Liver (tissue), 9 donors: ENCODE data around the gene LRRC23. TPM values are rescaled to one million over a fixed set of nuclear protein-coding genes. Genes with fewer than 3 reads are reported as not detected.

Experiments used
- DNase-seq: peaks from one replicate; pipeline ENCODE4 v3.0.0-alpha.2; 2017; ENCODE audit warnings: low spot score
- H3K27ac ChIP-seq, 2 donors: one replicate each; pipeline ENCODE4 v1.7.0; 2013; ENCODE audit warnings: inconsistent platforms in 2 of 2, low read length in 2 of 2, control low read depth in 1 of 2, low read depth in 1 of 2, mild to moderate bottlenecking in 1 of 2
- H3K27me3 ChIP-seq, 4 donors: one replicate each; pipeline versions ENCODE4 v1.6.1 to v1.7.0; 2013; ENCODE audit warnings: low read length in 3 of 4, inconsistent platforms in 1 of 4, mild to moderate bottlenecking in 1 of 4, moderate library complexity in 1 of 4; ENCODE audit not compliant: control insufficient read depth in 4 of 4, insufficient read depth in 4 of 4
- H3K36me3 ChIP-seq, 4 donors: one replicate each; pipeline versions ENCODE4 v1.6.1 to v1.7.0; 2013; ENCODE audit warnings: low read length in 3 of 4, mild to moderate bottlenecking in 3 of 4, low read depth in 1 of 4, moderate library complexity in 1 of 4; ENCODE audit not compliant: control insufficient read depth in 4 of 4, insufficient read depth in 3 of 4
- H3K4me1 ChIP-seq, 4 donors: one replicate each; pipeline versions ENCODE4 v1.6.1 to v1.7.0; 2013; ENCODE audit warnings: low read length in 3 of 4, mild to moderate bottlenecking in 3 of 4, moderate library complexity in 1 of 4; ENCODE audit not compliant: control insufficient read depth in 4 of 4, insufficient read depth in 4 of 4
- H3K4me3 ChIP-seq, 3 donors: one replicate each; pipeline versions ENCODE4 v1.6.1 to v1.7.0; 2013; ENCODE audit warnings: low read length in 3 of 3, control low read depth in 1 of 3, low read depth in 1 of 3, mild to moderate bottlenecking in 1 of 3
- H3K9ac ChIP-seq, 2 donors: one replicate each; pipeline ENCODE4 v1.7.0; 2013; ENCODE audit warnings: low read length in 2 of 2, mild to moderate bottlenecking in 2 of 2, moderate library complexity in 2 of 2, control low read depth in 1 of 2, low read depth in 1 of 2
- H3K9me3 ChIP-seq, 4 donors: one replicate each; pipeline versions ENCODE4 v1.6.1 to v1.7.0; 2013; ENCODE audit warnings: low read length in 3 of 4; ENCODE audit not compliant: control insufficient read depth in 4 of 4
- EGR1 ChIP-seq, 2 donors: IDR thresholded peaks; 2 replicates each; pipeline ENCODE4 v1.6.1; 2016 to 2018; ENCODE audit warnings: antibody characterized with exemption in 2 of 2, low read depth in 2 of 2
- FOXA1 ChIP-seq: IDR thresholded peaks from 2 replicates; pipeline ENCODE4 v1.6.1; 2016; ENCODE audit warnings: antibody characterized with exemption
- FOXA2 ChIP-seq: IDR thresholded peaks from 2 replicates; pipeline ENCODE4 v1.6.1; 2016; ENCODE audit warnings: antibody characterized with exemption
- HNF4A ChIP-seq, 2 donors: conservative IDR thresholded peaks; 2 replicates each; pipeline ENCODE4 v1.6.1; 2016; ENCODE audit warnings: antibody characterized with exemption in 2 of 2, mild to moderate bottlenecking in 2 of 2
- HNF4G ChIP-seq: IDR thresholded peaks from 2 replicates; pipeline ENCODE4 v1.6.1; 2016; ENCODE audit warnings: antibody characterized with exemption
- JUND ChIP-seq, 2 donors: IDR thresholded peaks; 2 replicates each; pipeline ENCODE4 v1.6.1; 2016; ENCODE audit warnings: antibody characterized with exemption in 2 of 2
- NR2F2 ChIP-seq: IDR thresholded peaks from 2 replicates; pipeline ENCODE4 v1.6.1; 2016; ENCODE audit warnings: antibody characterized with exemption
- RAD21 ChIP-seq, 2 donors: IDR thresholded peaks; 2 replicates each; pipeline ENCODE4 v1.6.1; 2016; ENCODE audit warnings: antibody characterized with exemption in 2 of 2, mild to moderate bottlenecking in 2 of 2
- RXRA ChIP-seq, 2 donors: IDR thresholded peaks; 2 replicates each; pipeline ENCODE4 v1.6.1; 2017 to 2018; ENCODE audit warnings: antibody characterized with exemption in 2 of 2, mild to moderate bottlenecking in 1 of 2
- SP1 ChIP-seq: IDR thresholded peaks from 2 replicates; pipeline ENCODE4 v1.6.1; 2018; ENCODE audit warnings: antibody characterized with exemption, mild to moderate bottlenecking
- TAF1 ChIP-seq: conservative IDR thresholded peaks from 2 replicates; pipeline ENCODE4 v1.6.1; 2016; ENCODE audit warnings: antibody characterized with exemption, mild to moderate bottlenecking
- YY1 ChIP-seq: IDR thresholded peaks from 2 replicates; pipeline ENCODE4 v1.6.1; 2016; ENCODE audit warnings: antibody characterized with exemption, mild to moderate bottlenecking
- WGBS: extraction: QIAGEN DNeasy Blood & Tissue Kit; methylation state at CpG from one replicate; pipeline ENCODE4 v1.1.7; 2013; 5-methylcytosine and 5-hydroxymethylcytosine counted together
- polyA plus RNA-seq, 2 donors: library from polyadenylated mRNA; stranded (reverse) in 1 of 2; unstranded in 1 of 2; fragments of 200-250 nt in 1 of 2; fragments of >200 nt in 1 of 2; fragmentation: Nextera tagmentation in 1 of 2; extraction: Ambion mirVana in 1 of 2; gene quantifications; one replicate each; pipeline versions ENCODE4 v1.2.1 to v1.2.3, GENCODE V29; 2013 to 2015
- total RNA-seq, 2 donors: library from RNA; depleted of rRNA; stranded (reverse); fragments of >200 nt; gene quantifications; one replicate each; pipeline ENCODE4 v1.2.3, GENCODE V29; 2014
- TF ChIP-seq, protein P1 (sequence below): IDR thresholded peaks from 2 replicates; pipeline ENCODE4 v1.6.1; 2016; ENCODE audit warnings: antibody characterized with exemption
- TF ChIP-seq, protein P2 (sequence below): IDR thresholded peaks from 2 replicates; pipeline ENCODE4 v1.6.1; 2016; ENCODE audit warnings: antibody characterized with exemption
- TF ChIP-seq, protein P3 (sequence below): IDR thresholded peaks from 2 replicates; pipeline ENCODE4 v1.6.1; 2016; ENCODE audit warnings: antibody characterized with exemption, mild to moderate bottlenecking
- TF ChIP-seq, protein P4 (sequence below): IDR thresholded peaks from 2 replicates; pipeline ENCODE4 v1.6.1; 2016; ENCODE audit warnings: antibody characterized with exemption
- TF ChIP-seq, protein P5 (sequence below): fragments of 150-350 bp; IDR thresholded peaks from 2 replicates; pipeline ENCODE4 v1.5.1; 2017; ENCODE audit warnings: improper control_type of control experiment, low read depth, low read length; ENCODE audit not compliant: missing input control
- donor health status: healthy.
- donor health status: healthy.
- donor health status: healthy.
- donor health status: healthy.
- donor health status: healthy.

The LRRC23 gene
- total and polyA plus RNA-seq, 4 donors = 0.92 to 3.6 (median 2.1) TPM

DNA sequence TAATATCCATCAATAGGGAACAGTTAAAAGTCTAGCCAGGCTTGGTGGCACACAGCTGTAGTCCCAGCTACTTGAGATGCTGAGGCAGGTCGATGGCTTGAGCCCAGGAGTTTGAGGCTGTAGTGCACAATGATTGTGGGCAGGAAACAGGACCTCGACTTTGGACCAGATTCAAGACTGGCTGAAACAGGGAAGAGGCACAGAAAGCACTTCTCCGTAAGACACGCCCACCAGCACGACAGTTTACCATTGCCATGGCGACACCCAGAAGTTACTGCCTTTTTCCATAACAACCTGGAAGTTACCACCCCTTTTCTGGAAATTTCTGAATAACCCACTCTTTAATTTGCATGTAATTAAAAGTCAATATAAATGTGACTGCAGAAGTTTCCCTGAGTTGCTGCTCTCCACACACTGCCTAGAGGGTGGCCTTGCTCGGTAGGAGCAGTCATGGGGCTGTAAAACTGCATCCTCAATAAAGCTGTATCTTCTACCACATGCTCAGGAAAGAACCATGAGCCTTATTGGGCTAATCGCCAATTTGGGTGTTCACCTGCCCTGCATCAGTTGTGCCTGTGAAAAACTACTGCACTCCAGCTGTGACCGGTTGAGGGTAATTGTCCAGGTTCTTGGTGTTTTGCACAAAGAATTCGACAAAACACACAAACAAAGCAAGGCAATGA, 4.6 kb upstream of the LRRC23 start:
- no peaks in the 10 kb centered on the region for H3K36me3 ChIP-seq
- no peaks in the 10 kb centered on the region for H3K9me3 ChIP-seq
- no peak for DNase-seq
- H3K9ac ChIP-seq = no peak overlapping the region
- WGBS = 56% methylated on average over 10 of the region's 10 CpGs
- H3K4me1 ChIP-seq = peaks cover 0 to 8% (median 6%) of the 10 kb centered on the region in 4 donors
- H3K27ac ChIP-seq = no peak overlapping the region
- TF ChIP-seq, protein P1, sequence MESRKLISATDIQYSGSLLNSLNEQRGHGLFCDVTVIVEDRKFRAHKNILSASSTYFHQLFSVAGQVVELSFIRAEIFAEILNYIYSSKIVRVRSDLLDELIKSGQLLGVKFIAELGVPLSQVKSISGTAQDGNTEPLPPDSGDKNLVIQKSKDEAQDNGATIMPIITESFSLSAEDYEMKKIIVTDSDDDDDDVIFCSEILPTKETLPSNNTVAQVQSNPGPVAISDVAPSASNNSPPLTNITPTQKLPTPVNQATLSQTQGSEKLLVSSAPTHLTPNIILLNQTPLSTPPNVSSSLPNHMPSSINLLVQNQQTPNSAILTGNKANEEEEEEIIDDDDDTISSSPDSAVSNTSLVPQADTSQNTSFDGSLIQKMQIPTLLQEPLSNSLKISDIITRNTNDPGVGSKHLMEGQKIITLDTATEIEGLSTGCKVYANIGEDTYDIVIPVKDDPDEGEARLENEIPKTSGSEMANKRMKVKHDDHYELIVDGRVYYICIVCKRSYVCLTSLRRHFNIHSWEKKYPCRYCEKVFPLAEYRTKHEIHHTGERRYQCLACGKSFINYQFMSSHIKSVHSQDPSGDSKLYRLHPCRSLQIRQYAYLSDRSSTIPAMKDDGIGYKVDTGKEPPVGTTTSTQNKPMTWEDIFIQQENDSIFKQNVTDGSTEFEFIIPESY = no peak
- peak; percentile 11 for TF ChIP-seq SP1
- TF ChIP-seq JUND (IDR thresholded peaks at IDR 0.05) = peak in 1 of 2 donors; percentile 30
- H3K27me3 ChIP-seq = no peaks in the 10 kb centered on the region
- H3K4me3 ChIP-seq = no peak overlapping the region

DNA sequence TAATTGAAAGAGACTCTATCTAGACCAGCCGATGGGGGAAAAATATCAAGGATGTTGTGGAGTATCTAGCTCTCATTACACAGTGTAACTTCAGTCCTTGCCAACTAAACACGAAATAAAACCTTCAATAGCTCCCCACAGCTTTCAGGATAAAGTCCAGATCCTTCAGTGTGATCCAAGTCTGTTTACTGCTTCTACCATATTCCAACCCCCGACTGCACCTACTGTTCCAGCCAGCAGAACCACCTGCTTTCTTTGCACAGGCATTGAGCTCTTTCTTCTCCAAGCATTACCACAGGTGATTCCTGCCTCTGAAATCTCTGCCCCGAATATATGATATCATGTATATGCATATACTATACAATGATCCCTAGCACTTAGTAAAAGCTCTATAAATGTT, 2.2 kb upstream of the LRRC23 start:
- WGBS = 76% methylated on average over 4 of the region's 4 CpGs
- Histone ChIP-seq H3K4me1 (peaks cover 1 to 11% (median 8%) of the 10 kb centered on the region in 4 donors), H3K9ac (no peak overlapping the region), H3K27ac (no peak overlapping the region), H3K9me3 (no peaks in the 10 kb centered on the region), H3K27me3 (no peaks in the 10 kb centered on the region), H3K36me3 (no peaks in the 10 kb centered on the region), H3K4me3 (no peak overlapping the region)
- DNase-seq = no peak
- TF ChIP-seq, protein P2, sequence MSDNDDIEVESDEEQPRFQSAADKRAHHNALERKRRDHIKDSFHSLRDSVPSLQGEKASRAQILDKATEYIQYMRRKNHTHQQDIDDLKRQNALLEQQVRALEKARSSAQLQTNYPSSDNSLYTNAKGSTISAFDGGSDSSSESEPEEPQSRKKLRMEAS = no peak
- TF ChIP-seq NR2F2 = no peak
- TF ChIP-seq HNF4G = no peak

DNA sequence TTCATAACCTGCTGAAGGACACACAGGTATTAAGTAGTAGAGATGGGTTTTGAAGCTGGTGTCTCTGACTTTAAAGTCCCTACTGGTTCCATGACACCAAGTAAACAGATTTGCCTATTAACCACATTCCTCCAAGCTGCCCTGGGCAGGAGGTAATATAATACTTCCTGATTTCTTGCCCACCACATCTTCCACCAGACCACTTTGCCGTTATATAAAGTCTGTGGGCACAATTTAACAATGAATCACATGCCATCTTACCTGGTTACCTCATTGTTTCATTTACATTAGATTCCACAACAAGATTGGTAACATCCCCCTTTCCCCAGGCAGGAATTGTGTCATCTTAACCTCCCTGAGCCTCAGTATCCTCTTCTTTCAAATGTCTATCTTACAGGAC, 900 bp upstream of the LRRC23 start:
- TF ChIP-seq JUND (IDR thresholded peaks at IDR 0.05) = no peak
- no peak for TF ChIP-seq HNF4A (conservative IDR thresholded peaks at IDR 0.05)
- TF ChIP-seq, protein P3, sequence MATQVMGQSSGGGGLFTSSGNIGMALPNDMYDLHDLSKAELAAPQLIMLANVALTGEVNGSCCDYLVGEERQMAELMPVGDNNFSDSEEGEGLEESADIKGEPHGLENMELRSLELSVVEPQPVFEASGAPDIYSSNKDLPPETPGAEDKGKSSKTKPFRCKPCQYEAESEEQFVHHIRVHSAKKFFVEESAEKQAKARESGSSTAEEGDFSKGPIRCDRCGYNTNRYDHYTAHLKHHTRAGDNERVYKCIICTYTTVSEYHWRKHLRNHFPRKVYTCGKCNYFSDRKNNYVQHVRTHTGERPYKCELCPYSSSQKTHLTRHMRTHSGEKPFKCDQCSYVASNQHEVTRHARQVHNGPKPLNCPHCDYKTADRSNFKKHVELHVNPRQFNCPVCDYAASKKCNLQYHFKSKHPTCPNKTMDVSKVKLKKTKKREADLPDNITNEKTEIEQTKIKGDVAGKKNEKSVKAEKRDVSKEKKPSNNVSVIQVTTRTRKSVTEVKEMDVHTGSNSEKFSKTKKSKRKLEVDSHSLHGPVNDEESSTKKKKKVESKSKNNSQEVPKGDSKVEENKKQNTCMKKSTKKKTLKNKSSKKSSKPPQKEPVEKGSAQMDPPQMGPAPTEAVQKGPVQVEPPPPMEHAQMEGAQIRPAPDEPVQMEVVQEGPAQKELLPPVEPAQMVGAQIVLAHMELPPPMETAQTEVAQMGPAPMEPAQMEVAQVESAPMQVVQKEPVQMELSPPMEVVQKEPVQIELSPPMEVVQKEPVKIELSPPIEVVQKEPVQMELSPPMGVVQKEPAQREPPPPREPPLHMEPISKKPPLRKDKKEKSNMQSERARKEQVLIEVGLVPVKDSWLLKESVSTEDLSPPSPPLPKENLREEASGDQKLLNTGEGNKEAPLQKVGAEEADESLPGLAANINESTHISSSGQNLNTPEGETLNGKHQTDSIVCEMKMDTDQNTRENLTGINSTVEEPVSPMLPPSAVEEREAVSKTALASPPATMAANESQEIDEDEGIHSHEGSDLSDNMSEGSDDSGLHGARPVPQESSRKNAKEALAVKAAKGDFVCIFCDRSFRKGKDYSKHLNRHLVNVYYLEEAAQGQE = no peak
- no peak for TF ChIP-seq HNF4G
- TF ChIP-seq, protein P2 = no peak
- TF ChIP-seq, protein P4, sequence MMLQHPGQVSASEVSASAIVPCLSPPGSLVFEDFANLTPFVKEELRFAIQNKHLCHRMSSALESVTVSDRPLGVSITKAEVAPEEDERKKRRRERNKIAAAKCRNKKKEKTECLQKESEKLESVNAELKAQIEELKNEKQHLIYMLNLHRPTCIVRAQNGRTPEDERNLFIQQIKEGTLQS = no peak
- no peak for TF ChIP-seq YY1
- no peak for TF ChIP-seq RXRA (IDR thresholded peaks at IDR 0.05)
- TF ChIP-seq TAF1 = no peak
- TF ChIP-seq FOXA2 = no peak
- TF ChIP-seq, protein P1 = no peak
- TF ChIP-seq NR2F2 = no peak
- no peak for TF ChIP-seq RAD21 (IDR thresholded peaks at IDR 0.05)
- TF ChIP-seq, protein P5, sequence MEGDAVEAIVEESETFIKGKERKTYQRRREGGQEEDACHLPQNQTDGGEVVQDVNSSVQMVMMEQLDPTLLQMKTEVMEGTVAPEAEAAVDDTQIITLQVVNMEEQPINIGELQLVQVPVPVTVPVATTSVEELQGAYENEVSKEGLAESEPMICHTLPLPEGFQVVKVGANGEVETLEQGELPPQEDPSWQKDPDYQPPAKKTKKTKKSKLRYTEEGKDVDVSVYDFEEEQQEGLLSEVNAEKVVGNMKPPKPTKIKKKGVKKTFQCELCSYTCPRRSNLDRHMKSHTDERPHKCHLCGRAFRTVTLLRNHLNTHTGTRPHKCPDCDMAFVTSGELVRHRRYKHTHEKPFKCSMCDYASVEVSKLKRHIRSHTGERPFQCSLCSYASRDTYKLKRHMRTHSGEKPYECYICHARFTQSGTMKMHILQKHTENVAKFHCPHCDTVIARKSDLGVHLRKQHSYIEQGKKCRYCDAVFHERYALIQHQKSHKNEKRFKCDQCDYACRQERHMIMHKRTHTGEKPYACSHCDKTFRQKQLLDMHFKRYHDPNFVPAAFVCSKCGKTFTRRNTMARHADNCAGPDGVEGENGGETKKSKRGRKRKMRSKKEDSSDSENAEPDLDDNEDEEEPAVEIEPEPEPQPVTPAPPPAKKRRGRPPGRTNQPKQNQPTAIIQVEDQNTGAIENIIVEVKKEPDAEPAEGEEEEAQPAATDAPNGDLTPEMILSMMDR = no peak
- TF ChIP-seq EGR1 (IDR thresholded peaks at IDR 0.05; ENCODE audit: low read depth in 2 of 2) = no peak
- TF ChIP-seq SP1 = no peak
- TF ChIP-seq FOXA1 = no peak
- H3K27ac ChIP-seq = no peak overlapping the region
- H3K4me3 ChIP-seq = no peak overlapping the region
- no peak overlapping the region for H3K9ac ChIP-seq
- H3K36me3 ChIP-seq = no peaks in the 10 kb centered on the region
- DNase-seq = no peak
- no peaks in the 10 kb centered on the region for H3K9me3 ChIP-seq
- 92% methylated on average over 1 of the region's 1 CpG for WGBS
- peaks cover 1 to 11% (median 8%) of the 10 kb centered on the region in 4 donors for H3K4me1 ChIP-seq
- no peaks in the 10 kb centered on the region for H3K27me3 ChIP-seq
